Uterus (tissue), 4 donors: ENCODE measurements around the gene C1QTNF4. TPM values are rescaled to one million over a fixed set of nuclear protein-coding genes. Genes with fewer than 3 reads are reported as not detected.

Experiments used
- DNase-seq, 2 donors: peaks; one replicate each; pipeline ENCODE4 v3.0.0-alpha.2; 2019 to 2020
- H3K27ac ChIP-seq, 2 donors: fragments of 200-600 bp; sonication (generic); 1 replicate in 1 of 2; 2 replicates in 1 of 2; pipeline ENCODE4 v1.5.1; 2016 to 2018
- H3K27me3 ChIP-seq, 2 donors: fragments of 200-600 bp; sonication (generic); one replicate each; pipeline ENCODE4 v1.5.1; 2018 to 2019; ENCODE audit warnings: control low read depth in 1 of 2
- H3K36me3 ChIP-seq, 2 donors: fragments of 200-600 bp; sonication (generic); one replicate each; pipeline ENCODE4 v1.5.1; 2019; ENCODE audit warnings: control low read depth in 1 of 2
- H3K4me1 ChIP-seq, 2 donors: fragments of 200-600 bp; sonication (generic); one replicate each; pipeline ENCODE4 v1.5.1; 2018 to 2019; ENCODE audit warnings: control low read depth in 1 of 2
- H3K4me3 ChIP-seq, 2 donors: fragments of 200-600 bp; sonication (generic); 1 replicate in 1 of 2; 2 replicates in 1 of 2; pipeline ENCODE4 v1.5.1; 2018 to 2019; ENCODE audit warnings: mild to moderate bottlenecking in 1 of 2
- H3K9me3 ChIP-seq, 2 donors: fragments of 200-600 bp; sonication (generic); one replicate each; pipeline ENCODE4 v1.5.1; 2019; ENCODE audit warnings: control low read depth in 1 of 2
- POLR2A ChIP-seq, 2 donors: fragments of 450-650 bp; IDR thresholded peaks; one replicate each; pipeline ENCODE4 v1.6.1; 2016; ENCODE audit warnings: antibody characterized with exemption in 2 of 2, mild to moderate bottlenecking in 1 of 2, moderate library complexity in 1 of 2
- intact Hi-C: fragments of 100-400 bp; cut with DNase I; formaldehyde crosslinking; loops from one replicate; pipeline ENCODE4 v1.15.1; 2023; ENCODE audit warnings: low total_unique reads
- total RNA-seq, 4 donors: library from RNA; depleted of rRNA in 3 of 4; stranded (reverse); fragments of >200 nt in 3 of 4; gene quantifications; one replicate each; pipeline versions ENCODE4 v1.1.0 to v1.2.4, GENCODE V29; 2014 to 2023
- TF ChIP-seq, protein P1 (sequence below), 4 experiments: fragments of 200-600 bp in 2 of 4; fragments of 450-650 bp in 2 of 4; sonication (generic) in 2 of 4; IDR thresholded peaks; one replicate each; pipeline ENCODE4 v1.5.1; 2016 to 2019; ENCODE audit warnings: antibody characterized with exemption in 4 of 4, mild to moderate bottlenecking in 2 of 4, moderate library complexity in 1 of 4
- donor health status: DM: yes; HTN: yes; CAD: no.

The C1QTNF4 gene
- total RNA-seq, 4 donors from 2014 or later: 5.0 to 15.4 (median 14.8) TPM

DNA sequence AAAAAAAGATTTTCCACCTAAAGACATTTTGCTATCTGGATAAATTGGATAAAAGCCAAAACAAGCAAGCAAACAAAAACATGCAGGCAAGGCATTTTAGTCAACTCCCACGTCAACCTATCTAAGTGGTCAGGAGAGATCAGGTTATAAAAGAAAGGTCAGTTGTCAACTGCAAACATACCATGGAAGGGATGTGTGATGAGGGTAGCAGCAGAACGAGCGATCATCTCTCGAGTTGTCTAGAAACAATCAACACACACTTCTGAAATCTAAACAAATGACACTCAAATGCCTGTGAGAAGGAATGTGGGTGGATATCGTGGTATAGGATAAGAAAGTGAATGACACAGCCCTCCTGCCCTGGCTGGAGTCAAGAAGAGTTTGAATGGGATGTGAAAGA, 37.3 kb upstream of the C1QTNF4 start:
- Histone ChIP-seq H3K4me3 (no peak overlapping the region), H3K27me3 (no peaks in the 10 kb centered on the region), H3K27ac (no peak overlapping the region), H3K9me3 (no peaks in the 10 kb centered on the region), H3K4me1 (no peaks in the 10 kb centered on the region), H3K36me3 (no peaks in the 10 kb centered on the region)
- TF ChIP-seq, protein P1, sequence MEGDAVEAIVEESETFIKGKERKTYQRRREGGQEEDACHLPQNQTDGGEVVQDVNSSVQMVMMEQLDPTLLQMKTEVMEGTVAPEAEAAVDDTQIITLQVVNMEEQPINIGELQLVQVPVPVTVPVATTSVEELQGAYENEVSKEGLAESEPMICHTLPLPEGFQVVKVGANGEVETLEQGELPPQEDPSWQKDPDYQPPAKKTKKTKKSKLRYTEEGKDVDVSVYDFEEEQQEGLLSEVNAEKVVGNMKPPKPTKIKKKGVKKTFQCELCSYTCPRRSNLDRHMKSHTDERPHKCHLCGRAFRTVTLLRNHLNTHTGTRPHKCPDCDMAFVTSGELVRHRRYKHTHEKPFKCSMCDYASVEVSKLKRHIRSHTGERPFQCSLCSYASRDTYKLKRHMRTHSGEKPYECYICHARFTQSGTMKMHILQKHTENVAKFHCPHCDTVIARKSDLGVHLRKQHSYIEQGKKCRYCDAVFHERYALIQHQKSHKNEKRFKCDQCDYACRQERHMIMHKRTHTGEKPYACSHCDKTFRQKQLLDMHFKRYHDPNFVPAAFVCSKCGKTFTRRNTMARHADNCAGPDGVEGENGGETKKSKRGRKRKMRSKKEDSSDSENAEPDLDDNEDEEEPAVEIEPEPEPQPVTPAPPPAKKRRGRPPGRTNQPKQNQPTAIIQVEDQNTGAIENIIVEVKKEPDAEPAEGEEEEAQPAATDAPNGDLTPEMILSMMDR (IDR thresholded peaks at IDR 0.05): no peak
- TF ChIP-seq POLR2A (IDR thresholded peaks at IDR 0.05): no peak
- intact Hi-C loops: no loop called here
- no peak for DNase-seq

DNA sequence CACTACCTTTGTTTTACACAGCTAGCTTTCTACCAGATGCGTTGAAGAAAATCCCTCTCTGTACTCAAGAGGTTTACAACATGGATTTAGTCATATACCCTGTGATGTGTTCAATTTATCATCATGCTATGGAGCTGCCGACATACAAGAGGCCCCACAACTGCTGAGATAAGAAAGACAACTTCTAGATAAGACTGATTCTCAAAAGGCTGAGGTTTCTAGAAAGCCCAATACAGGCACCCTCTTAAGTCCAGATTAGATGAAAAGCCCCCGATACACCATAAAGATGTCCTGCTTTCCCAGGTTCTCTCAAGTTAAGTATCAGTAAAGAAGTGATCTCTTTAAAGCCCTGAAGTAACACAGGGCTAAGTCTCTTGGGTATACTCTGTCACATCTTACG, 33.8 kb upstream of the C1QTNF4 start:
- Histone ChIP-seq H3K36me3 (no peaks in the 10 kb centered on the region), H3K4me3 (no peak overlapping the region), H3K27me3 (no peaks in the 10 kb centered on the region), H3K9me3 (no peaks in the 10 kb centered on the region), H3K27ac (no peak overlapping the region), H3K4me1 (no peaks in the 10 kb centered on the region)
- no peak for DNase-seq
- intact Hi-C loops: no loop called here
- no peak for TF ChIP-seq POLR2A (IDR thresholded peaks at IDR 0.05)
- TF ChIP-seq, protein P1 (IDR thresholded peaks at IDR 0.05): no peak

DNA sequence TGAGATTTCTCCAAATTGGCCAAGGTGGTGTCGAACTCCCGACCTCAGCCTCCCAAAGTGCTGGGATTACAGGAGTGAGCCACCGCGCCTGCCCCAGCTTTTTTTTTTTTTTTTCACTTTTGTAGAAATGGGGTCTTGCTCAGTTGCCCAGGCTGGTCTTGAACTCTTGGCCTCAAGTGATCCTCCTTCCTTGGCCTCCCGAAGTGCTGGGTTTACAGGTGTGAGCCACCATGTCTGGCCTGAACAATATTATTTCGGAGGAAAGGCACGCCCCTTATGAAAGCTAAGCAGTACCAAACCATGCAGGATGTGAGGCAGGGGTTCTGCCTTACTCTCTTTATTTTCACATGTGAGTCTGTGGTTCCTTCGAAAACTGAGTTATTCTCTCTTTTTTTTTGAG, 32.0 kb upstream of the C1QTNF4 start:
- DNase-seq: no peak
- no peak overlapping the region for H3K27ac ChIP-seq
- intact Hi-C loops: no loop called here
- no peak overlapping the region for H3K4me3 ChIP-seq
- no peaks in the 10 kb centered on the region for H3K36me3 ChIP-seq
- no peak for TF ChIP-seq POLR2A (IDR thresholded peaks at IDR 0.05)
- TF ChIP-seq, protein P1 (IDR thresholded peaks at IDR 0.05): no peak
- H3K9me3 ChIP-seq: no peaks in the 10 kb centered on the region
- H3K27me3 ChIP-seq: no peaks in the 10 kb centered on the region
- no peaks in the 10 kb centered on the region for H3K4me1 ChIP-seq

DNA sequence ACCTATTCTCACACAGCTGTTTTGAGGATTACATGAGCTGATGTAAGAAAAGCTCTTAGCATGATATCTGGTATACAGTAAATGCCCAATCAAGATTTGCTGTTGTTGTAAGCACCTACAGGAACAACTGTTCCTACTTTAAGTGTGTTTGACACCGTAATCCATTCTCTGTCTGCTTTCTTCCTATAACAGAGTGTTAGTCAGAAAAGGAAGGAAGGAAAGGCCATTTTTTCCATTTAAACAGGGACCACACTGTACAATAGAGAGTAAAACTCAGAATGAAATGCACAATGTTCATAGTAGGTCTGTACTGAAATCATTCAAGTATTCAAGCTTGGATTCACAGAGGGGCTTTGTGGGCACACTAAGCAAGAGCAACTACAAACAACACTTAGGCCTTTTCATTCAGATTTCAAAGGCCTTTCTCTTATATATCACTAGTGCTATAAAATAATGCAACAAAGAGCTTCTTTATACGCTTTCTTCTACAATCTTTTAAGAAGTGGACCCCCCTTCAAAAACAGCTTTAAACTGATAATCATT, 26.7 kb upstream of the C1QTNF4 start:
- no peaks in the 10 kb centered on the region for H3K4me1 ChIP-seq
- H3K27me3 ChIP-seq: no peaks in the 10 kb centered on the region
- TF ChIP-seq, protein P1 (IDR thresholded peaks at IDR 0.05): no peak
- TF ChIP-seq POLR2A (IDR thresholded peaks at IDR 0.05): no peak
- no peak overlapping the region for H3K4me3 ChIP-seq
- DNase-seq: no peak
- no peaks in the 10 kb centered on the region for H3K36me3 ChIP-seq
- H3K27ac ChIP-seq: no peak overlapping the region
- H3K9me3 ChIP-seq: no peaks in the 10 kb centered on the region
- intact Hi-C loops: no loop called here

DNA sequence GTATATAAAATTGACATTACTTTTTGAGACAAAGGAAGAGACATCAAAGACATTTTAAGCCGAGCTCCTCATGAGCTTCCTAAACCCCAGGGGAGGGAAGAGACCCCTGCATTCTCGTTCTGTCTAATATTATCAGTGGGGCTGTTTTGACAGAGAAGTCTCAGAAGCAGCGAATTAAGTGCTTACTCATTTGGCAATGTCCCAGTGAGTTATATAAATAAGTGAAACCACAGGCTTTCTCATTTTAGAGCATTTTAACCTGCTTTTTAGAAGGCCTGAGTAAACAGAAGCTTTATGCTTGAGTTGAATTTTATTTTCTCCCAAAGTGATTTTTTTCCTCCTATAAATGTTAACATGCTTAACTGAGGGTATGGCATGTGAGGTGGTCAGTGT, 23.2 kb upstream of the C1QTNF4 start:
- Histone ChIP-seq H3K27ac (no peak overlapping the region), H3K27me3 (no peaks in the 10 kb centered on the region), H3K36me3 (no peaks in the 10 kb centered on the region), H3K9me3 (no peaks in the 10 kb centered on the region), H3K4me1 (no peaks in the 10 kb centered on the region), H3K4me3 (no peak overlapping the region)
- intact Hi-C loops: no loop called here
- no peak for DNase-seq
- TF ChIP-seq, protein P1 (IDR thresholded peaks at IDR 0.05): no peak
- TF ChIP-seq POLR2A (IDR thresholded peaks at IDR 0.05): no peak
